WTC11 (cell line): ENCODE results near the gene HDHD5. TPM values are rescaled to one million over a fixed set of nuclear protein-coding genes. Genes with fewer than 3 reads are reported as not detected.
A peak's percentile ranks its signal among the peaks of the same experiment; 100 is the strongest.

Experiments used
- CBFB ChIP-seq: sonication (generic); formaldehyde crosslinking; IDR thresholded peaks from 2 replicates; pipeline ENCODE4 v1.8.1; 2022; ENCODE audit warnings: mild to moderate bottlenecking, low read depth, missing genetic modification reagents
- CREM ChIP-seq: sonication (generic); formaldehyde crosslinking; IDR thresholded peaks from 2 replicates; pipeline ENCODE4 v1.8.1; 2022; ENCODE audit warnings: mild to moderate bottlenecking, missing genetic modification reagents, moderate library complexity
- GABPB1 ChIP-seq: sonication (generic); formaldehyde crosslinking; IDR thresholded peaks from 2 replicates; pipeline ENCODE4 v1.8.1; 2023; ENCODE audit warnings: mild to moderate bottlenecking, missing genetic modification reagents
- GRHL2 ChIP-seq: fragments of 250-450 bp; sonication (Bioruptor Pico); IDR thresholded peaks from 2 replicates; pipeline ENCODE4 v1.8.0; 2022; ENCODE audit warnings: mild to moderate bottlenecking, moderate library complexity; ENCODE audit not compliant: insufficient replicate concordance, severe bottlenecking
- IRF2 ChIP-seq: sonication (generic); formaldehyde crosslinking; IDR thresholded peaks from 2 replicates; pipeline ENCODE4 v1.8.0; 2022; ENCODE audit warnings: low read depth, missing genetic modification reagents, borderline replicate concordance
- JAZF1 ChIP-seq: fragments of 250-450 bp; sonication (Bioruptor Pico); IDR thresholded peaks from 2 replicates; pipeline ENCODE4 v1.9.0; 2021; ENCODE audit warnings: moderate library complexity, mild to moderate bottlenecking, inconsistent platforms
- MYBL2 ChIP-seq: sonication (generic); formaldehyde crosslinking; IDR thresholded peaks from 2 replicates; pipeline ENCODE4 v1.8.1; 2023; ENCODE audit warnings: mild to moderate bottlenecking, moderate library complexity, missing genetic modification reagents
- NFATC4 ChIP-seq: fragments of 250-450 bp; sonication (Bioruptor Pico); IDR thresholded peaks from 2 replicates; pipeline ENCODE4 v1.9.0; 2021; ENCODE audit warnings: mild to moderate bottlenecking
- NR2C2 ChIP-seq: sonication (generic); formaldehyde crosslinking; IDR thresholded peaks from 2 replicates; pipeline ENCODE4 v1.8.0; 2022; ENCODE audit warnings: mild to moderate bottlenecking, missing genetic modification reagents
- PRRX2 ChIP-seq: fragments of 250-450 bp; sonication (Bioruptor Pico); IDR thresholded peaks from 2 replicates; pipeline ENCODE4 v1.8.0; 2021; ENCODE audit warnings: mild to moderate bottlenecking
- RORB ChIP-seq: fragments of 250-450 bp; sonication (Bioruptor Pico); IDR thresholded peaks from 2 replicates; pipeline ENCODE4 v1.9.0; 2021; ENCODE audit warnings: mild to moderate bottlenecking
- SP1 ChIP-seq: sonication (generic); formaldehyde crosslinking; conservative IDR thresholded peaks from 2 replicates; pipeline ENCODE4 v1.8.1; 2022; ENCODE audit warnings: missing genetic modification reagents
- TEAD1 ChIP-seq: sonication (generic); formaldehyde crosslinking; IDR thresholded peaks from 2 replicates; pipeline ENCODE4 v1.8.0; 2022; ENCODE audit warnings: mild to moderate bottlenecking, missing genetic modification reagents
- TP53 ChIP-seq: sonication (generic); formaldehyde crosslinking; IDR thresholded peaks from 2 replicates; pipeline ENCODE4 v1.8.1; 2023; ENCODE audit warnings: mild to moderate bottlenecking, missing genetic modification reagents
- ZNF232 ChIP-seq: sonication (generic); formaldehyde crosslinking; IDR thresholded peaks from 2 replicates; pipeline ENCODE4 v1.8.0; 2022; ENCODE audit warnings: mild to moderate bottlenecking, missing genetic modification reagents
- ZNF423 ChIP-seq: fragments of 250-450 bp; sonication (Bioruptor Pico); IDR thresholded peaks from 2 replicates; pipeline ENCODE4 v2.1.2; 2022; ENCODE audit warnings: mild to moderate bottlenecking, moderate library complexity
- total RNA-seq: library from RNA; stranded (reverse); gene quantifications from 3 replicates; pipeline ENCODE4 v1.2.3, GENCODE V29; 2021
- TF ChIP-seq, protein P1 (sequence below): sonication (generic); formaldehyde crosslinking; IDR thresholded peaks from 2 replicates; pipeline ENCODE4 v1.8.0; 2023; ENCODE audit warnings: missing genetic modification reagents
- TF ChIP-seq, protein P2 (sequence below): fragments of 250-450 bp; sonication (Bioruptor Pico); IDR thresholded peaks from 2 replicates; pipeline ENCODE4 v1.9.0; 2021; ENCODE audit warnings: mild to moderate bottlenecking
- TF ChIP-seq, protein P3 (sequence below): sonication (generic); formaldehyde crosslinking; IDR thresholded peaks from 2 replicates; pipeline ENCODE4 v1.8.1; 2022; ENCODE audit warnings: low read depth, mild to moderate bottlenecking, moderate library complexity, missing genetic modification reagents, borderline replicate concordance
- TF ChIP-seq, protein P4 (sequence below): sonication (generic); formaldehyde crosslinking; conservative IDR thresholded peaks from 2 replicates; pipeline ENCODE4 v1.8.1; 2023; ENCODE audit warnings: mild to moderate bottlenecking, low read depth, missing genetic modification reagents, moderate library complexity
- TF ChIP-seq, protein P5 (sequence below): sonication (generic); formaldehyde crosslinking; IDR thresholded peaks from 2 replicates; pipeline ENCODE4 v1.8.1; 2022; ENCODE audit warnings: mild to moderate bottlenecking, moderate library complexity, missing genetic modification reagents
- TF ChIP-seq, protein P6 (sequence below): fragments of 250-450 bp; sonication (Bioruptor Pico); IDR thresholded peaks from 2 replicates; pipeline ENCODE4 v1.9.0; 2021; ENCODE audit warnings: mild to moderate bottlenecking
- TF ChIP-seq, protein P7 (sequence below): fragments of 200-600 bp; IDR thresholded peaks from 2 replicates; pipeline ENCODE4 v1.8.0; 2022; ENCODE audit warnings: antibody characterized with exemption
- TF ChIP-seq, protein P8 (sequence below): sonication (generic); formaldehyde crosslinking; IDR thresholded peaks from 2 replicates; pipeline ENCODE4 v1.8.0; 2022; ENCODE audit warnings: mild to moderate bottlenecking, missing genetic modification reagents
- TF ChIP-seq, protein P9 (sequence below): sonication (generic); formaldehyde crosslinking; IDR thresholded peaks from 2 replicates; pipeline ENCODE4 v1.8.1; 2023; ENCODE audit warnings: mild to moderate bottlenecking, missing genetic modification reagents

HDHD5 gene
- total RNA-seq, 1 experiment from 2014 or later, result 84.0 TPM

DNA sequence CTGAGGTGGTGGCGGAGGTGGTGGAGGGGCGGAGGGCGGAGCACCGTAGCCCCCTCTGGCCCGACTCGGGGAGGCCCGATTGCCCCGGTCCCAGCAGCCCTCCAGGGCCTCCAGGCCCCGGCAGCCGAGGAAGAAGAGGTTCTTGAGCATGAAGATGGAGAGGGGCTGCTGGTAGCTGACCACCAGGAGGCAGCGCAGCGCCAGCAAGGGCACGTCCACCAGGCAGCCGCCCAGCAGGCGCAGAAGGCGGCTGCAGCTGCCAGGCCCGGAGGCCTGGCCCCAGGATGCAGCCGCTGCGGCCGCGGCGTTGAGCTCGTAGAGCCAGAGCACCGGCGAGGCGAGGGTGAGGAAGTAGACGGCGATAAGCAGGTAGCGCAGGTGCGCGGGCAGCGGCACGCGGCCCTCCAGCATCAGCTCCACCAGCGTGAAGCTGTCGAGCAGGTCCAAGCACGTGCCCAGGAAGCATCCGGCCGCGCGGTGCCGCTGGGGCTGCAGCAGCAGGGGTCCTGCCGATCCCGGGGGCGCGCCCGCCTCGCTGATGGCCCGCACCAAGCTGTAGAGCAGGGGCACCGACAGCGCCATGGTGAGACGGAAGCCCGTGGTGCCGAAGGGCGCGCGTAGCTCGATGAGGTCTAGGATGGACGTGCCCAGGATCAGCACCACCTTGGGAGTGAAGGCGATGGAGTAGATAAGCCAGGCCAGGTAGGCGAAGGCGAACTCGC, 39.4 kb downstream of the HDHD5 start (continued):
- TF ChIP-seq, protein P1, sequence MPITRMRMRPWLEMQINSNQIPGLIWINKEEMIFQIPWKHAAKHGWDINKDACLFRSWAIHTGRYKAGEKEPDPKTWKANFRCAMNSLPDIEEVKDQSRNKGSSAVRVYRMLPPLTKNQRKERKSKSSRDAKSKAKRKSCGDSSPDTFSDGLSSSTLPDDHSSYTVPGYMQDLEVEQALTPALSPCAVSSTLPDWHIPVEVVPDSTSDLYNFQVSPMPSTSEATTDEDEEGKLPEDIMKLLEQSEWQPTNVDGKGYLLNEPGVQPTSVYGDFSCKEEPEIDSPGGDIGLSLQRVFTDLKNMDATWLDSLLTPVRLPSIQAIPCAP, result peak; percentile 87; the same call in 1 of the 2 replicates
- TF ChIP-seq, protein P2, sequence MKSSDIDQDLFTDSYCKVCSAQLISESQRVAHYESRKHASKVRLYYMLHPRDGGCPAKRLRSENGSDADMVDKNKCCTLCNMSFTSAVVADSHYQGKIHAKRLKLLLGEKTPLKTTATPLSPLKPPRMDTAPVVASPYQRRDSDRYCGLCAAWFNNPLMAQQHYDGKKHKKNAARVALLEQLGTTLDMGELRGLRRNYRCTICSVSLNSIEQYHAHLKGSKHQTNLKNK (CRISPR knock-in tag), result no peak
- no peak for TF ChIP-seq PRRX2
- no peak for TF ChIP-seq GABPB1 (CRISPR knock-in tag)
- TF ChIP-seq NR2C2 (CRISPR knock-in tag), result no peak; the same call in 1 of the 2 replicates
- no peak for TF ChIP-seq ZNF423 (CRISPR knock-in tag)
- TF ChIP-seq, protein P3, sequence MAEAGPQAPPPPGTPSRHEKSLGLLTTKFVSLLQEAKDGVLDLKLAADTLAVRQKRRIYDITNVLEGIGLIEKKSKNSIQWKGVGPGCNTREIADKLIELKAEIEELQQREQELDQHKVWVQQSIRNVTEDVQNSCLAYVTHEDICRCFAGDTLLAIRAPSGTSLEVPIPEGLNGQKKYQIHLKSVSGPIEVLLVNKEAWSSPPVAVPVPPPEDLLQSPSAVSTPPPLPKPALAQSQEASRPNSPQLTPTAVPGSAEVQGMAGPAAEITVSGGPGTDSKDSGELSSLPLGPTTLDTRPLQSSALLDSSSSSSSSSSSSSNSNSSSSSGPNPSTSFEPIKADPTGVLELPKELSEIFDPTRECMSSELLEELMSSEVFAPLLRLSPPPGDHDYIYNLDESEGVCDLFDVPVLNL (CRISPR knock-in tag), result no peak
- no peak for TF ChIP-seq CBFB (CRISPR knock-in tag)
- 0 out of 2 replicates have a peak, but pooled peaks have one; percentile 51 for TF ChIP-seq MYBL2 (CRISPR knock-in tag)
- TF ChIP-seq SP1 (CRISPR knock-in tag), result no peak
- TF ChIP-seq TP53 (CRISPR knock-in tag), result no peak
- no peak for TF ChIP-seq RORB (CRISPR knock-in tag)
- TF ChIP-seq, protein P4, sequence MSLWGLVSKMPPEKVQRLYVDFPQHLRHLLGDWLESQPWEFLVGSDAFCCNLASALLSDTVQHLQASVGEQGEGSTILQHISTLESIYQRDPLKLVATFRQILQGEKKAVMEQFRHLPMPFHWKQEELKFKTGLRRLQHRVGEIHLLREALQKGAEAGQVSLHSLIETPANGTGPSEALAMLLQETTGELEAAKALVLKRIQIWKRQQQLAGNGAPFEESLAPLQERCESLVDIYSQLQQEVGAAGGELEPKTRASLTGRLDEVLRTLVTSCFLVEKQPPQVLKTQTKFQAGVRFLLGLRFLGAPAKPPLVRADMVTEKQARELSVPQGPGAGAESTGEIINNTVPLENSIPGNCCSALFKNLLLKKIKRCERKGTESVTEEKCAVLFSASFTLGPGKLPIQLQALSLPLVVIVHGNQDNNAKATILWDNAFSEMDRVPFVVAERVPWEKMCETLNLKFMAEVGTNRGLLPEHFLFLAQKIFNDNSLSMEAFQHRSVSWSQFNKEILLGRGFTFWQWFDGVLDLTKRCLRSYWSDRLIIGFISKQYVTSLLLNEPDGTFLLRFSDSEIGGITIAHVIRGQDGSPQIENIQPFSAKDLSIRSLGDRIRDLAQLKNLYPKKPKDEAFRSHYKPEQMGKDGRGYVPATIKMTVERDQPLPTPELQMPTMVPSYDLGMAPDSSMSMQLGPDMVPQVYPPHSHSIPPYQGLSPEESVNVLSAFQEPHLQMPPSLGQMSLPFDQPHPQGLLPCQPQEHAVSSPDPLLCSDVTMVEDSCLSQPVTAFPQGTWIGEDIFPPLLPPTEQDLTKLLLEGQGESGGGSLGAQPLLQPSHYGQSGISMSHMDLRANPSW (CRISPR knock-in tag), result no peak
- TF ChIP-seq, protein P5, sequence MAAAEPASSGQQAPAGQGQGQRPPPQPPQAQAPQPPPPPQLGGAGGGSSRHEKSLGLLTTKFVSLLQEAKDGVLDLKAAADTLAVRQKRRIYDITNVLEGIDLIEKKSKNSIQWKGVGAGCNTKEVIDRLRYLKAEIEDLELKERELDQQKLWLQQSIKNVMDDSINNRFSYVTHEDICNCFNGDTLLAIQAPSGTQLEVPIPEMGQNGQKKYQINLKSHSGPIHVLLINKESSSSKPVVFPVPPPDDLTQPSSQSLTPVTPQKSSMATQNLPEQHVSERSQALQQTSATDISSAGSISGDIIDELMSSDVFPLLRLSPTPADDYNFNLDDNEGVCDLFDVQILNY (CRISPR knock-in tag), result no peak
- TF ChIP-seq, protein P6, sequence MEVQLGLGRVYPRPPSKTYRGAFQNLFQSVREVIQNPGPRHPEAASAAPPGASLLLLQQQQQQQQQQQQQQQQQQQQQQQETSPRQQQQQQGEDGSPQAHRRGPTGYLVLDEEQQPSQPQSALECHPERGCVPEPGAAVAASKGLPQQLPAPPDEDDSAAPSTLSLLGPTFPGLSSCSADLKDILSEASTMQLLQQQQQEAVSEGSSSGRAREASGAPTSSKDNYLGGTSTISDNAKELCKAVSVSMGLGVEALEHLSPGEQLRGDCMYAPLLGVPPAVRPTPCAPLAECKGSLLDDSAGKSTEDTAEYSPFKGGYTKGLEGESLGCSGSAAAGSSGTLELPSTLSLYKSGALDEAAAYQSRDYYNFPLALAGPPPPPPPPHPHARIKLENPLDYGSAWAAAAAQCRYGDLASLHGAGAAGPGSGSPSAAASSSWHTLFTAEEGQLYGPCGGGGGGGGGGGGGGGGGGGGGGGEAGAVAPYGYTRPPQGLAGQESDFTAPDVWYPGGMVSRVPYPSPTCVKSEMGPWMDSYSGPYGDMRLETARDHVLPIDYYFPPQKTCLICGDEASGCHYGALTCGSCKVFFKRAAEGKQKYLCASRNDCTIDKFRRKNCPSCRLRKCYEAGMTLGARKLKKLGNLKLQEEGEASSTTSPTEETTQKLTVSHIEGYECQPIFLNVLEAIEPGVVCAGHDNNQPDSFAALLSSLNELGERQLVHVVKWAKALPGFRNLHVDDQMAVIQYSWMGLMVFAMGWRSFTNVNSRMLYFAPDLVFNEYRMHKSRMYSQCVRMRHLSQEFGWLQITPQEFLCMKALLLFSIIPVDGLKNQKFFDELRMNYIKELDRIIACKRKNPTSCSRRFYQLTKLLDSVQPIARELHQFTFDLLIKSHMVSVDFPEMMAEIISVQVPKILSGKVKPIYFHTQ (CRISPR knock-in tag), result no peak
- TF ChIP-seq GRHL2 (CRISPR knock-in tag), result no peak
- TF ChIP-seq CREM (CRISPR knock-in tag), result no peak
- TF ChIP-seq, protein P7, sequence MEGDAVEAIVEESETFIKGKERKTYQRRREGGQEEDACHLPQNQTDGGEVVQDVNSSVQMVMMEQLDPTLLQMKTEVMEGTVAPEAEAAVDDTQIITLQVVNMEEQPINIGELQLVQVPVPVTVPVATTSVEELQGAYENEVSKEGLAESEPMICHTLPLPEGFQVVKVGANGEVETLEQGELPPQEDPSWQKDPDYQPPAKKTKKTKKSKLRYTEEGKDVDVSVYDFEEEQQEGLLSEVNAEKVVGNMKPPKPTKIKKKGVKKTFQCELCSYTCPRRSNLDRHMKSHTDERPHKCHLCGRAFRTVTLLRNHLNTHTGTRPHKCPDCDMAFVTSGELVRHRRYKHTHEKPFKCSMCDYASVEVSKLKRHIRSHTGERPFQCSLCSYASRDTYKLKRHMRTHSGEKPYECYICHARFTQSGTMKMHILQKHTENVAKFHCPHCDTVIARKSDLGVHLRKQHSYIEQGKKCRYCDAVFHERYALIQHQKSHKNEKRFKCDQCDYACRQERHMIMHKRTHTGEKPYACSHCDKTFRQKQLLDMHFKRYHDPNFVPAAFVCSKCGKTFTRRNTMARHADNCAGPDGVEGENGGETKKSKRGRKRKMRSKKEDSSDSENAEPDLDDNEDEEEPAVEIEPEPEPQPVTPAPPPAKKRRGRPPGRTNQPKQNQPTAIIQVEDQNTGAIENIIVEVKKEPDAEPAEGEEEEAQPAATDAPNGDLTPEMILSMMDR, result peak; percentile 71
- peak; percentile 70; the same call in 1 of the 2 replicates for TF ChIP-seq TEAD1 (CRISPR knock-in tag)
- no peak; the same call in 1 of the 2 replicates for TF ChIP-seq IRF2 (CRISPR knock-in tag)
- TF ChIP-seq ZNF232 (CRISPR knock-in tag), result no peak
- no peak for TF ChIP-seq NFATC4
- TF ChIP-seq, protein P8, sequence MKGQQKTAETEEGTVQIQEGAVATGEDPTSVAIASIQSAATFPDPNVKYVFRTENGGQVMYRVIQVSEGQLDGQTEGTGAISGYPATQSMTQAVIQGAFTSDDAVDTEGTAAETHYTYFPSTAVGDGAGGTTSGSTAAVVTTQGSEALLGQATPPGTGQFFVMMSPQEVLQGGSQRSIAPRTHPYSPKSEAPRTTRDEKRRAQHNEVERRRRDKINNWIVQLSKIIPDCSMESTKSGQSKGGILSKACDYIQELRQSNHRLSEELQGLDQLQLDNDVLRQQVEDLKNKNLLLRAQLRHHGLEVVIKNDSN, result peak; percentile 71; the same call in 1 of the 2 replicates
- TF ChIP-seq, protein P9, sequence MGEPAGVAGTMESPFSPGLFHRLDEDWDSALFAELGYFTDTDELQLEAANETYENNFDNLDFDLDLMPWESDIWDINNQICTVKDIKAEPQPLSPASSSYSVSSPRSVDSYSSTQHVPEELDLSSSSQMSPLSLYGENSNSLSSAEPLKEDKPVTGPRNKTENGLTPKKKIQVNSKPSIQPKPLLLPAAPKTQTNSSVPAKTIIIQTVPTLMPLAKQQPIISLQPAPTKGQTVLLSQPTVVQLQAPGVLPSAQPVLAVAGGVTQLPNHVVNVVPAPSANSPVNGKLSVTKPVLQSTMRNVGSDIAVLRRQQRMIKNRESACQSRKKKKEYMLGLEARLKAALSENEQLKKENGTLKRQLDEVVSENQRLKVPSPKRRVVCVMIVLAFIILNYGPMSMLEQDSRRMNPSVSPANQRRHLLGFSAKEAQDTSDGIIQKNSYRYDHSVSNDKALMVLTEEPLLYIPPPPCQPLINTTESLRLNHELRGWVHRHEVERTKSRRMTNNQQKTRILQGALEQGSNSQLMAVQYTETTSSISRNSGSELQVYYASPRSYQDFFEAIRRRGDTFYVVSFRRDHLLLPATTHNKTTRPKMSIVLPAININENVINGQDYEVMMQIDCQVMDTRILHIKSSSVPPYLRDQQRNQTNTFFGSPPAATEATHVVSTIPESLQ (CRISPR knock-in tag), result peak; percentile 85; the same call in 1 of the 2 replicates
- no peak for TF ChIP-seq JAZF1
